ES-I3 (cell line): ENCODE measurements around the gene AGPAT1.
A peak's percentile ranks its signal among the peaks of the same experiment; 100 is the strongest.

ENCODE experiments used
- H3K36me3 ChIP-seq: 2 replicates; pipeline ENCODE4 v1.6.1; 2013; ENCODE audit warnings: mild to moderate bottlenecking, low read length, control low read depth, moderate library complexity; ENCODE audit not compliant: insufficient read depth
- H3K4me1 ChIP-seq: 2 replicates; pipeline ENCODE4 v1.6.1; 2013; ENCODE audit warnings: mild to moderate bottlenecking, control low read depth, low read length; ENCODE audit not compliant: insufficient read depth
- H3K9ac ChIP-seq: 2 replicates; pipeline ENCODE4 v1.6.1; 2013; ENCODE audit warnings: low read depth, mild to moderate bottlenecking, low read length, moderate library complexity
- H3K9me3 ChIP-seq: 2 replicates; pipeline ENCODE4 v1.6.1; 2013; ENCODE audit warnings: mild to moderate bottlenecking, low read length, moderate library complexity; ENCODE audit not compliant: control insufficient read depth, insufficient read depth

AGPAT1 gene

GRCh38 chr6:32210191-32210601, 34.3 kb upstream of the AGPAT1 start:
- no peak overlapping the region for H3K9ac ChIP-seq
- H3K9me3 ChIP-seq: no peaks in the 10 kb centered on the region
- H3K36me3 ChIP-seq: no peaks in the 10 kb centered on the region
- H3K4me1 ChIP-seq: no peaks in the 10 kb centered on the region

DNA sequence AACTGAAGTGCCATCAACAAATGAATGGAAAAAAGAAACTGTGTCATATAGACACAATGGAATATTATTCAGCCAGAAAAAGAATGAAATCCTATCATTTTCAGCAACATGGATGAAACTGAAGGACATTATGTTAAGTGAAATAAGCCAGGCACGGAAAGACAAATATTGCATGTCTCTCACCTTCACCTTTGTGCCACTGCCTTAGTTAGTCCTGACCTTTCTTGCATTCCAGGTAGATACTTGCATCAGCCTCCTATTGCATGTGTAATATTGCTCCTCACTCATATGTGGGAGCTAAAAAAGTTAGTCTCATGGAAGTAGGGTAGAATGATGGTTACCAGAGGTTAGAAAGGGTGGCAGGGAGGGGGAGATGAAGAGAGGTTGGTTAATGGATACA, 33.1 kb upstream of the AGPAT1 start:
- Histone ChIP-seq H3K36me3 (no peaks in the 10 kb centered on the region), H3K4me1 (no peaks in the 10 kb centered on the region), H3K9me3 (no peaks in the 10 kb centered on the region), H3K9ac (no peak overlapping the region)

GRCh38 chr6:32204268-32204715, 28.4 kb upstream of the AGPAT1 start:
- H3K9me3 ChIP-seq: no peaks in the 10 kb centered on the region
- H3K4me1 ChIP-seq: no peaks in the 10 kb centered on the region
- no peak overlapping the region for H3K9ac ChIP-seq
- H3K36me3 ChIP-seq: no peaks in the 10 kb centered on the region

GRCh38 chr6:32203426-32204267, 27.8 kb upstream of the AGPAT1 start:
- Histone ChIP-seq H3K9ac (no peak overlapping the region), H3K9me3 (no peaks in the 10 kb centered on the region), H3K36me3 (no peaks in the 10 kb centered on the region), H3K4me1 (no peaks in the 10 kb centered on the region)

DNA sequence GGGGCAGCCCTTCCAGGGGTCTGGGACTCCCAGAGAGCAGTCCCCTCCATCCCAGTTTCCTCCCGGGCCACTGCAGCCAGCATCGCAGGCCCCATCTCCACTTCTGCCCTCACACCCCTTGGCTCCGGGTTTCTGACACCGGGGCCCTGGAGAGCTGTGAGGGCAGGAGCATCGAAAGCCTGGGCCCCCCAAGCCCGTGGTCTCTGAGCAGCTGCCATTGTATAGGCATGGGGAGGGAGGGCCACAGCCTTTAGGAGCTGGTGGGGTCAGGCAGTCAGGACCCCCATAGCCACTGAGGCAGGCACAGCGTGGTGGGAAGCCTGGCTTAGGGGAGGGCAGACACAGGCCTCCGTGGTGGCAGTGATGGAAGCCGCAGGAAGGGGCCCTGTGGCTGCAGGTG, 26.3 kb upstream of the AGPAT1 start:
- no peaks in the 10 kb centered on the region for H3K4me1 ChIP-seq
- no peaks in the 10 kb centered on the region for H3K9me3 ChIP-seq
- H3K36me3 ChIP-seq: no peaks in the 10 kb centered on the region
- H3K9ac ChIP-seq: no peak overlapping the region

DNA sequence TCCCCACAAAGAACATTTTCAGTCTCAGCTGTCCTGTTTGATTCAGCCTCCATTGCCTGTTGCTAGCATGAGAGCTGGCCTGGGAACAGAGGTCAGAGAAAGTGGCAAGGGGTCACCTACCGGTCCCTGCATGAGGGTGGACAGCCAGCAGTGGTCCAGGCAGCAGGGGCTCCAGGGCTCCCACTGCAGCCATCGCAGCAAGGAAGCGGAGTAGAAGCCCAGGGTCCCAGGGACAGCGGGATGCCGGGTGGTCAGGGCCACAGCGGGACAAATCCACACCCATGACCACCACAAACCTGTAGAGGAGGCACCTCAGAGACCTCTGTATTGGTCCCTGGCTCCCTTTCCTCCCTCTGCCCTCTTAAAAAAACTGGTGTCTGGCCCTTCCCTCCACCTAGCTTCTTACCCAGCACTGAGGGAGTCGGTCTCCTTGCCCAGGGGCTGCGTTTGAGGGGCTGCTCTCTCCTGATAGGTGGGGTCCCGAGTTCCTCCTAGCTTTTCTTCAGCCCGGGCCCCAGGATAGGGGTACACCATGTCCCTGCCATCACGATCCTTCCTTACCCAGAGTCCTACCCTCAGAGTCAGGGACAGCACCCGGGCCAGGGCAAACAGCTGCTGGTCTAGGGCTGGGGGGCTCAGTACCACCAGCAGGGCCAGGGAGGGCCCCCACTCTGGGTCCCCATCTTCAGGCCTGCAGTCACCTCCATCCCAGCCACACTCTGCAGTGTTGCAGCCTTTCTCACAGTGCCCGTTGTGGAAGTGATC, 25.0 kb upstream of the AGPAT1 start:
- H3K4me1 ChIP-seq: no peaks in the 10 kb centered on the region
- H3K9me3 ChIP-seq: no peaks in the 10 kb centered on the region
- no peak overlapping the region for H3K9ac ChIP-seq

GRCh38 chr6:32198866-32199265, 23.0 kb upstream of the AGPAT1 start:
- H3K36me3 ChIP-seq: no peaks in the 10 kb centered on the region
- peaks cover 10% of the 10 kb centered on the region; the same call in 1 of the 2 replicates for H3K4me1 ChIP-seq
- no peaks in the 10 kb centered on the region for H3K9me3 ChIP-seq
- no peak overlapping the region for H3K9ac ChIP-seq

More for the DNA sequence above, 25.0 kb upstream of the AGPAT1 start:
- no peaks in the 10 kb centered on the region for H3K36me3 ChIP-seq

GRCh38 chr6:32198345-32198696, 22.4 kb upstream of the AGPAT1 start:
- Histone ChIP-seq H3K9ac (no peak overlapping the region), H3K36me3 (no peaks in the 10 kb centered on the region), H3K9me3 (no peaks in the 10 kb centered on the region), H3K4me1 (peaks cover 12% of the 10 kb centered on the region; the same call in 1 of the 2 replicates)

DNA sequence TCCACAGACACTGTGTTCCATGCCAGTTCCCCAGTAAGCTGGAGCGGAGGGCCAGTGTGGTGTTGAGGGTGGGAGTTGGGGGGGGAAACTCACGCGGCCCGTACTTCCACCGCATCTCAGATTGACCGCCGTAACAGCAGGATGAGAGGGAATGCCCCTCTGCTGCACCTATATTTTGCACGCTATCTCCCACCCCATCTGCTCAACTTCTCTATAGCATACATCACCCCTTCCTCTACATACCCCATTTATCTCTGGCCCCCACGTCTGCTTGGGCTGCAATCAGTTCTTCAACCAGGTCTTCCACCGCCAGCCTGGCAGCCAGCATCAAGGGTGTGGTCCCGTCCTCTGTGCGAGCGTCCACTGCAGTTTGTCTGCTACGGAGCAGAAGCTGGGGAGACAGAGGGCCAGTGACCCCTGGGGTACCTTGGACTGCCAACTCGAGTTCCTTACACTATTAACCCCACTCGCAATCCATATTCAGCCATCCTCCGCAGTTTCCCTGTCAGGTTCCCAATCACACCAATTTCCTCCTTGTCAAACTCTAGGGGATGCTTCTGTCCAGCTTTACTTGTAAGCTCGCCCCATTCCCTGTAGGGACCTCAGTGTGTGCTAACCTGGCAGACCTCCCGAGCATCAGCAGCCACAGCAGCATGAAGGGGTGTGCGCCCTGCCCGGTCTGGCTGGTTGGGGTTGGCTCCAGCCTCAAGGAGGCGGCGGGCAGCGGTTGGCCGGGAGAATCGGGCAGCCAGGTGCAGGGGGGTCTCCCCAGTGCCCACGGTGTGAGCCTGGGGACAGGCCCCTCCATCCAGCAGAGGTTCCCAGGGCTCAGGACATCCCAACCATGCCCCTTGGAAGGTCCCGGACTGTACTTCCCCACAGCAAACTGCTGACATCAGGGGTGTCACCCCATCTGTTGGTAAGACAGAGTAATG, 21.1 kb upstream of the AGPAT1 start:
- Histone ChIP-seq H3K9ac (peak overlapping the region; percentile 68), H3K9me3 (no peaks in the 10 kb centered on the region), H3K36me3 (no peaks in the 10 kb centered on the region), H3K4me1 (peaks cover 15% of the 10 kb centered on the region)

- H3K9ac ChIP-seq: peak overlapping the region; percentile 68
- peaks cover 24% of the 10 kb centered on the region for H3K4me1 ChIP-seq
- H3K36me3 ChIP-seq: no peaks in the 10 kb centered on the region
- H3K9me3 ChIP-seq: no peaks in the 10 kb centered on the region
Observed at GRCh38 chr6:32195902-32196681, 20.2 kb upstream of the AGPAT1 start.

DNA sequence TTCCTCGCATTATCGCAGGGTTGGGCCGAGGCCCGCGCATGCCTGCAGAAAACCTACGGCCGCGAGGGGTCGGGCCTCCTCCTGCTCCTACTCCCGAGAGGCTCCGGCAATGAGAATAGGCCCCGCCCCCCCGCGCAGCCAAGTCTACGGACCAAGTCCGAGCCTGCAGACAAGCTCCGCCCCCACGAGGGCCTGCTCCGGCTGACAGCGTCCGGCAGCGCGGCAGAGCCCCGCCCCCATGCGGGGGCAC, 19.7 kb upstream of the AGPAT1 start:
- Histone ChIP-seq H3K4me1 (peaks cover 28% of the 10 kb centered on the region), H3K9ac (peak overlapping the region; percentile 68; the same call in 1 of the 2 replicates), H3K36me3 (no peaks in the 10 kb centered on the region), H3K9me3 (no peaks in the 10 kb centered on the region)

GRCh38 chr6:32194825-32195651, 19.2 kb upstream of the AGPAT1 start:
- Histone ChIP-seq H3K9ac (peak overlapping the region; percentile 71), H3K9me3 (no peaks in the 10 kb centered on the region), H3K36me3 (no peaks in the 10 kb centered on the region), H3K4me1 (peaks cover 28% of the 10 kb centered on the region)

- Histone ChIP-seq H3K9ac (no peak overlapping the region), H3K4me1 (peaks cover 28% of the 10 kb centered on the region), H3K9me3 (no peaks in the 10 kb centered on the region), H3K36me3 (no peaks in the 10 kb centered on the region)
Observed at GRCh38 chr6:32194388-32194787, 18.5 kb upstream of the AGPAT1 start.
